ENCODE data around the gene RBM15B. TPM values are rescaled to one million over a fixed set of nuclear protein-coding genes. Genes with fewer than 3 reads are reported as not detected.

Gene RBM15B
- total and polyA plus RNA-seq, 5 donors = 8.7 to 19.6 (median 15.4) TPM

DNA sequence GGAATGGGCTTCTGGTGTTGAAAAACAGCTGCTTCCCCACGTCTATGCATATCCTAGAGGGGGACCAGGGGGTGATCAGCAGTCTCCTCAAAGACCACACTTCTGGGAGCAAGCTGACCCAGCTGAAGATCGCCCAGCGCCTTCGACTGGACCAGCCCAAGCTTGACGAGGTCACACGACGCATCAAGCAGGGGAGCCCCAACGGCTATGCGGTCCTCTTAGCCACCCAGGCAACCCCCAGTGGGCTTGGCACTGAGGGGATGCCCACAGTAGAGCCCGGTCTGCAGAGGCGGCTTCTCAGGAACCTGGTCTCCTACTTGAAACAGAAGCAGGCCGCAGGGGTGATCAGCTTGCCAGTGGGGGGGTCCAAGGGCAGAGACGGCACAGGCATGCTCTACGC is 2.5 kb downstream of the RBM15B start:
- intact Hi-C loops (cut with DNase I) = loop anchor here in 2 of 4 donors (10.0 kb wide), 2 partner anchors 281 to 291 kb away; partner anchors contain the start of gene TEX264 (in 1 of the 2)
- peaks cover 25% of the 10 kb centered on the region for H3K4me1 ChIP-seq (ENCODE audit: control insufficient read depth, insufficient read depth, low read length)
- H3K27me3 ChIP-seq (ENCODE audit: control insufficient read depth, insufficient read depth) = no peaks in the 10 kb centered on the region
- WGBS = 91% methylated on average over 14 of the region's 14 CpGs
- H3K4me3 ChIP-seq (ENCODE audit: low read length) = no peak overlapping the region
- DNase-seq = no peak
- no peak for ATAC-seq
- no peaks in the 10 kb centered on the region for H3K9me3 ChIP-seq (ENCODE audit: control insufficient read depth, low read length)
- H3K27ac ChIP-seq (ENCODE audit: low read length) = no peak overlapping the region

DNA sequence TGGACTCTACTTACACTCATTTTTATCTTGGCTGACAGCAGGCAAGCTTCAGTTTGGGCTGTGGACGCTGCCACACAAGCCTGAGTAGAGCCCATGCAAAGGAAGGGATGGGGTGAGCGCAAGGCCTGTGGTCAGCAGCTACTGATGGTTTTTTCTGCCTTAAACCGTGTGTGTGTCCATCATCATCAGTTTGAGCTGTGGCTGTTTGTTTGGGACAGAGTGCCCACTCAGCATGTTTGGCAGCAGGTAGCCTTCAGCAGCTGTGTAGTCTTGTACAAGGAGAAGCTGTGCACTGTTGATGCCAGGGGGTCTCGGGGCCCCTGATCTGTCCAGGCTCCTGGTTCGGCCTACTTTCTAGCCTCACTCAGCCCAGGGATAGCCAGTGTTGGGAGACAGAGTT is 3.5 kb downstream of the RBM15B start:
- intact Hi-C loops (cut with DNase I) = loop anchor here in 2 of 4 donors (10.0 kb wide), 2 partner anchors 280 to 290 kb away; partner anchors contain the start of gene TEX264 (in 1 of the 2)
- Histone ChIP-seq H3K4me3 (ENCODE audit: low read length) (no peak overlapping the region), H3K4me1 (ENCODE audit: control insufficient read depth, insufficient read depth, low read length) (peaks cover 25% of the 10 kb centered on the region), H3K9me3 (ENCODE audit: control insufficient read depth, low read length) (no peaks in the 10 kb centered on the region), H3K27ac (ENCODE audit: low read length) (no peak overlapping the region), H3K27me3 (ENCODE audit: control insufficient read depth, insufficient read depth) (no peaks in the 10 kb centered on the region)
- ATAC-seq (no peak), DNase-seq (no peak)
- WGBS = 81% methylated on average over 5 of the region's 5 CpGs

GRCh38 chr3:51395493-51396213 is 4.6 kb downstream of the RBM15B start:
- Histone ChIP-seq H3K27ac (ENCODE audit: low read length) (no peak overlapping the region), H3K27me3 (ENCODE audit: control insufficient read depth, insufficient read depth) (no peaks in the 10 kb centered on the region), H3K4me3 (ENCODE audit: low read length) (no peak overlapping the region), H3K9me3 (ENCODE audit: control insufficient read depth, low read length) (no peaks in the 10 kb centered on the region), H3K4me1 (ENCODE audit: control insufficient read depth, insufficient read depth, low read length) (peaks cover 25% of the 10 kb centered on the region)
- WGBS = 72% methylated on average over 12 of the region's 12 CpGs
- intact Hi-C loops (cut with DNase I) = loop anchor here in 2 of 4 donors (10.0 kb wide), 2 partner anchors 279 to 289 kb away; partner anchors contain the start of gene TEX264 (in 1 of the 2)
- ATAC-seq (no peak), DNase-seq (no peak)

GRCh38 chr3:51396401-51396800 is 5.3 kb downstream of the RBM15B start:
- WGBS = 85% methylated on average over 1 of the region's 1 CpG
- ATAC-seq (no peak), DNase-seq (no peak)
- H3K9me3 ChIP-seq (ENCODE audit: control insufficient read depth, low read length) = no peaks in the 10 kb centered on the region
- no peak overlapping the region for H3K27ac ChIP-seq (ENCODE audit: low read length)
- peaks cover 25% of the 10 kb centered on the region for H3K4me1 ChIP-seq (ENCODE audit: control insufficient read depth, insufficient read depth, low read length)
- no peaks in the 10 kb centered on the region for H3K27me3 ChIP-seq (ENCODE audit: control insufficient read depth, insufficient read depth)
- intact Hi-C loops (cut with DNase I) = loop anchor here in 2 of 4 donors (10.0 kb wide), 2 partner anchors 278 to 288 kb away; partner anchors contain the start of gene TEX264 (in 1 of the 2)
- H3K4me3 ChIP-seq (ENCODE audit: low read length) = no peak overlapping the region

DNA sequence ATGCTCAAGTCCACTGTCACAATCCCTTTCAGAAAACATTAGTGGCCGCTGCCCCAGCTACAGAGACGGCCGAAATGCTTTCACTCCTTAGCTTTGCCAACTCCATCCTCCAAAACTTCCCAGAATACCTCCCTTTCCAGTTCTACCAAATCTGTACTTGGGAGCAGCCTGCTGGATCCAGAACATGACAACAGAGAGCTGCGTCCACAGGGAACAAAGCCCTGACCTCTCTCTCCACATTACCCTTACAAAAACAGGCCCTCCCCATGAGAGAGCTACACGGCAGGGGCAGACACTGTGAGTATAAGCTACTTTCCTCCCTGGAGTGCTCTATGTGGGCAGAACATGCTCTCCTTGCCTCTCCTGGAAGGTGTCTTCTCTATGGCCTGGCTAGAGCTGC is 6.3 kb downstream of the RBM15B start:
- no peak overlapping the region for H3K4me3 ChIP-seq (ENCODE audit: low read length)
- no peak for DNase-seq
- peaks cover 19% of the 10 kb centered on the region for H3K4me1 ChIP-seq (ENCODE audit: control insufficient read depth, insufficient read depth, low read length)
- WGBS = 40% methylated on average over 5 of the region's 5 CpGs
- H3K27ac ChIP-seq (ENCODE audit: low read length) = no peak overlapping the region
- H3K27me3 ChIP-seq (ENCODE audit: control insufficient read depth, insufficient read depth) = no peaks in the 10 kb centered on the region
- no peak for ATAC-seq
- no peaks in the 10 kb centered on the region for H3K9me3 ChIP-seq (ENCODE audit: control insufficient read depth, low read length)
- intact Hi-C loops (cut with DNase I) = loop anchor here in 2 of 4 donors (10.0 kb wide), 2 partner anchors 277 to 287 kb away; partner anchors contain the start of gene TEX264 (in 1 of the 2)

- Histone ChIP-seq H3K4me1 (ENCODE audit: control insufficient read depth, insufficient read depth, low read length) (peaks cover 8% of the 10 kb centered on the region), H3K27ac (ENCODE audit: low read length) (peak overlapping the region; percentile 8), H3K27me3 (ENCODE audit: control insufficient read depth, insufficient read depth) (no peaks in the 10 kb centered on the region), H3K4me3 (ENCODE audit: low read length) (no peak overlapping the region), H3K9me3 (ENCODE audit: control insufficient read depth, low read length) (no peaks in the 10 kb centered on the region)
- WGBS = 52% methylated on average over 8 of the region's 8 CpGs
- intact Hi-C loops (cut with DNase I) = loop anchor here in 2 of 4 donors (10.0 kb wide), 2 partner anchors 276 to 286 kb away; partner anchors contain the start of gene TEX264 (in 1 of the 2)
- DNase-seq = no peak
- ATAC-seq = no peak
These were observed 7.7 kb downstream of the RBM15B start for GRCh38 chr3:51398595-51399310.

DNA sequence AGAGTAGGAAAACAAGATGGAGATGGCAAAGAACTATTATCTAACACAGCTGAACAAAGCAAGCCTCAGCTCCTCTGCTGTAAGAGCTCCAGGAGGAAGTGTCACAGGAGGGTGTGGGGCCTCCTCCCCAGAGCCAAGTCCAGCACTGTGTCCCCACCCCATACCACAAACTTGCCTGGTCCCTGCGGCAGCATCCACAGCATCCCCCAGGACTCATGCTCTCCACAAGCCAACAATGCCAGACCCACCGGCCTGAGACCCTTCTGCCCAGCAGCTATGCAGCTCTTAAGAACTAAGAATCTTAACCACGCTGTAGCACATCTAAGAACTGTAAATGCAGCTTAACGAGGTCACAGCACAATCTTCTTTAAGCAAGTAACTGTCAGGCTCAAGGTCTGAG is 9.1 kb downstream of the RBM15B start:
- peaks cover 6% of the 10 kb centered on the region for H3K4me1 ChIP-seq (ENCODE audit: control insufficient read depth, insufficient read depth, low read length)
- 89% methylated on average over 4 of the region's 4 CpGs for WGBS
- no peaks in the 10 kb centered on the region for H3K27me3 ChIP-seq (ENCODE audit: control insufficient read depth, insufficient read depth)
- ATAC-seq = peak in 1 of 2 donors; percentile 32
- DNase-seq = no peak
- H3K27ac ChIP-seq (ENCODE audit: low read length) = no peak overlapping the region
- intact Hi-C loops (cut with DNase I) = no loop called here
- no peak overlapping the region for H3K4me3 ChIP-seq (ENCODE audit: low read length)
- H3K9me3 ChIP-seq (ENCODE audit: control insufficient read depth, low read length) = no peaks in the 10 kb centered on the region

GRCh38 chr3:51401735-51402134 is 10.7 kb downstream of the RBM15B start:
- H3K27ac ChIP-seq (ENCODE audit: low read length) = no peak overlapping the region
- intact Hi-C loops (cut with DNase I) = no loop called here
- no peaks in the 10 kb centered on the region for H3K9me3 ChIP-seq (ENCODE audit: control insufficient read depth, low read length)
- no peak for ATAC-seq
- no peaks in the 10 kb centered on the region for H3K27me3 ChIP-seq (ENCODE audit: control insufficient read depth, insufficient read depth)
- H3K4me1 ChIP-seq (ENCODE audit: control insufficient read depth, insufficient read depth, low read length) = peaks cover 4% of the 10 kb centered on the region
- WGBS = 85% methylated on average over 4 of the region's 4 CpGs
- H3K4me3 ChIP-seq (ENCODE audit: low read length) = no peak overlapping the region
- DNase-seq = no peak

- intact Hi-C loops (cut with DNase I) = no loop called here
- H3K9me3 ChIP-seq (ENCODE audit: control insufficient read depth, low read length) = no peaks in the 10 kb centered on the region
These were observed 12.6 kb downstream of the RBM15B start for GRCh38 chr3:51403675-51404074.

GRCh38 chr3:51408021-51408420 is 16.9 kb downstream of the RBM15B start:
- no peak for ATAC-seq
- Histone ChIP-seq H3K9me3 (ENCODE audit: control insufficient read depth, low read length) (no peaks in the 10 kb centered on the region), H3K4me3 (ENCODE audit: low read length) (no peak overlapping the region), H3K4me1 (ENCODE audit: control insufficient read depth, insufficient read depth, low read length) (no peaks in the 10 kb centered on the region), H3K27ac (ENCODE audit: low read length) (no peak overlapping the region), H3K27me3 (ENCODE audit: control insufficient read depth, insufficient read depth) (no peaks in the 10 kb centered on the region)
- 97% methylated on average over 2 of the region's 2 CpGs for WGBS
- intact Hi-C loops (cut with DNase I) = no loop called here
- DNase-seq = no peak

More at GRCh38 chr3:51403675-51404074, 12.6 kb downstream of the RBM15B start:
- ATAC-seq (no peak), DNase-seq (no peak)
- no peaks in the 10 kb centered on the region for H3K4me1 ChIP-seq (ENCODE audit: control insufficient read depth, insufficient read depth, low read length)
- no peak overlapping the region for H3K4me3 ChIP-seq (ENCODE audit: low read length)
- no peak overlapping the region for H3K27ac ChIP-seq (ENCODE audit: low read length)
- no peaks in the 10 kb centered on the region for H3K27me3 ChIP-seq (ENCODE audit: control insufficient read depth, insufficient read depth)

GRCh38 chr3:51408813-51409212 is 17.7 kb downstream of the RBM15B start:
- H3K27me3 ChIP-seq (ENCODE audit: control insufficient read depth, insufficient read depth) = no peaks in the 10 kb centered on the region
- no peaks in the 10 kb centered on the region for H3K4me1 ChIP-seq (ENCODE audit: control insufficient read depth, insufficient read depth, low read length)
- no peak for ATAC-seq
- WGBS = 54% methylated on average over 2 of the region's 2 CpGs
- no peak for DNase-seq
- intact Hi-C loops (cut with DNase I) = no loop called here
- no peak overlapping the region for H3K27ac ChIP-seq (ENCODE audit: low read length)
- H3K4me3 ChIP-seq (ENCODE audit: low read length) = no peak overlapping the region
- H3K9me3 ChIP-seq (ENCODE audit: control insufficient read depth, low read length) = no peaks in the 10 kb centered on the region

All from right cardiac atrium (tissue), 5 donors.